Measurements from ENCODE around the gene ZNF789. TPM values are rescaled to one million over a fixed set of nuclear protein-coding genes. Genes with fewer than 3 reads are reported as not detected.
A peak's percentile ranks its signal among the peaks of the same experiment; 100 is the strongest.
"Not testable (repeated sequence)": the region's sequence is repeated elsewhere in the genome, so short reads cannot be mapped to it uniquely, and the experiment has no call there.

ZNF789 gene
- total RNA-seq, result 4.2 TPM

GRCh38 chr7:99472561-99473314 is at the start of gene ZNF789:
TSS of gene ZNF789 (plus strand) at chr7:99472890. CDS start at chr7:99476457, 3,567 bp downstream.
- ATAC-seq, result peak; percentile 98

- ATAC-seq, result no peak
Measured at GRCh38 chr7:99424932-99425730, 47.6 kb upstream of the ZNF789 start.

- ATAC-seq, result peak; percentile 2
Measured at GRCh38 chr7:99428972-99429566, 43.6 kb upstream of the ZNF789 start.

GRCh38 chr7:99429756-99430155 is 42.9 kb upstream of the ZNF789 start:
- ATAC-seq, result peak; percentile 8

- ATAC-seq, result not testable (repeated sequence)
Measured at GRCh38 chr7:99431756-99432540, 40.7 kb upstream of the ZNF789 start.

- no peak for ATAC-seq
Measured at GRCh38 chr7:99433158-99433557, 39.5 kb upstream of the ZNF789 start.

GRCh38 chr7:99437946-99438572 is 34.6 kb upstream of the ZNF789 start:
- ATAC-seq, result peak; percentile 12

GRCh38 chr7:99438573-99439480 is 33.9 kb upstream of the ZNF789 start, which contains the start of the genes CPSF4 and PTCD1:
TSS of gene CPSF4 (plus strand) at chr7:99438943. CDS start at chr7:99439083, 140 bp downstream.
TSS of gene PTCD1 (minus strand) at chr7:99438798. CDS start at chr7:99435242, 3,556 bp downstream.
- peak; percentile 94 for ATAC-seq

GRCh38 chr7:99440195-99440594 is 32.5 kb upstream of the ZNF789 start:
- no peak for ATAC-seq

- ATAC-seq, result no peak
Measured at GRCh38 chr7:99446096-99446495, 26.6 kb upstream of the ZNF789 start.

- no peak for ATAC-seq
Measured at GRCh38 chr7:99447943-99448342, 24.7 kb upstream of the ZNF789 start.

- no peak for ATAC-seq
Measured at GRCh38 chr7:99448855-99449254, 23.8 kb upstream of the ZNF789 start.

GRCh38 chr7:99449326-99449725 is 23.4 kb upstream of the ZNF789 start:
- ATAC-seq, result no peak

GRCh38 chr7:99451936-99452335 is 20.8 kb upstream of the ZNF789 start:
- peak; percentile 53 for ATAC-seq

GRCh38 chr7:99452541-99452940 is 20.1 kb upstream of the ZNF789 start:
- ATAC-seq, result peak; percentile 23

- peak; percentile 78 for ATAC-seq
Measured at GRCh38 chr7:99453105-99453504, 19.6 kb upstream of the ZNF789 start.

- ATAC-seq, result no peak
Measured at GRCh38 chr7:99455874-99456273, 16.8 kb upstream of the ZNF789 start.

GRCh38 chr7:99456288-99456687 is 16.4 kb upstream of the ZNF789 start:
- no peak for ATAC-seq

GRCh38 chr7:99457050-99457649 is 15.5 kb upstream of the ZNF789 start:
- ATAC-seq, result no peak
